Measurements from ENCODE around the gene GOLGA5. TPM values are rescaled to one million over a fixed set of nuclear protein-coding genes. Genes with fewer than 3 reads are reported as not detected.

Gene GOLGA5
- total and polyA plus RNA-seq, 8 donors, result 17.4 to 59.9 (median 33.1) TPM

DNA sequence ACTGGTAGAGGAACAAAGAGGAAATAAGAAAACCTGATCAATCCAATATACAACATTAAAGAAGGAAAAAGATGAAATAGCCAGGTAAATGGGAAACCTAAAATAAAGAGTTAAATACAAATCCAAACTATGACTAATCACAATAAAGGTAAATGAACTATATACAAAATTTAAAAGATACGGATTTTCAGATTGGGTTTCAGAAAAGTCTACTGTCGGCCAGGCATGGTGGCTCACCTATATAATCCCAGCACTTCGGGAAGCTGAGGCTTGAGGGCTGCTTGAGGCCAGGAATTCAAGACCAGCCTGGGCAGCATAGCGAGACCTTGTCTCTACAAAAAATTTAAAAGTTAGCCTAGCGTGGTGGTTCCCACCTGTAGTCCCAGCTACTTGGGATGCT, 89.0 kb downstream of the GOLGA5 start:
- WGBS, 5 donors, result 87 to 94% (median 90%) methylated on average over 5 of the region's 5 CpGs
- TF ChIP-seq, protein P1, sequence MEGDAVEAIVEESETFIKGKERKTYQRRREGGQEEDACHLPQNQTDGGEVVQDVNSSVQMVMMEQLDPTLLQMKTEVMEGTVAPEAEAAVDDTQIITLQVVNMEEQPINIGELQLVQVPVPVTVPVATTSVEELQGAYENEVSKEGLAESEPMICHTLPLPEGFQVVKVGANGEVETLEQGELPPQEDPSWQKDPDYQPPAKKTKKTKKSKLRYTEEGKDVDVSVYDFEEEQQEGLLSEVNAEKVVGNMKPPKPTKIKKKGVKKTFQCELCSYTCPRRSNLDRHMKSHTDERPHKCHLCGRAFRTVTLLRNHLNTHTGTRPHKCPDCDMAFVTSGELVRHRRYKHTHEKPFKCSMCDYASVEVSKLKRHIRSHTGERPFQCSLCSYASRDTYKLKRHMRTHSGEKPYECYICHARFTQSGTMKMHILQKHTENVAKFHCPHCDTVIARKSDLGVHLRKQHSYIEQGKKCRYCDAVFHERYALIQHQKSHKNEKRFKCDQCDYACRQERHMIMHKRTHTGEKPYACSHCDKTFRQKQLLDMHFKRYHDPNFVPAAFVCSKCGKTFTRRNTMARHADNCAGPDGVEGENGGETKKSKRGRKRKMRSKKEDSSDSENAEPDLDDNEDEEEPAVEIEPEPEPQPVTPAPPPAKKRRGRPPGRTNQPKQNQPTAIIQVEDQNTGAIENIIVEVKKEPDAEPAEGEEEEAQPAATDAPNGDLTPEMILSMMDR (IDR thresholded peaks at IDR 0.05), result no peak
- TF ChIP-seq POLR2A (IDR thresholded peaks at IDR 0.05) (no peak), EP300 (IDR thresholded peaks at IDR 0.05) (no peak), POLR2AphosphoS5 (IDR thresholded peaks at IDR 0.05) (no peak)
- intact Hi-C loops (cut with DNase I; ENCODE audit: low total_unique reads), result no loop called here

DNA sequence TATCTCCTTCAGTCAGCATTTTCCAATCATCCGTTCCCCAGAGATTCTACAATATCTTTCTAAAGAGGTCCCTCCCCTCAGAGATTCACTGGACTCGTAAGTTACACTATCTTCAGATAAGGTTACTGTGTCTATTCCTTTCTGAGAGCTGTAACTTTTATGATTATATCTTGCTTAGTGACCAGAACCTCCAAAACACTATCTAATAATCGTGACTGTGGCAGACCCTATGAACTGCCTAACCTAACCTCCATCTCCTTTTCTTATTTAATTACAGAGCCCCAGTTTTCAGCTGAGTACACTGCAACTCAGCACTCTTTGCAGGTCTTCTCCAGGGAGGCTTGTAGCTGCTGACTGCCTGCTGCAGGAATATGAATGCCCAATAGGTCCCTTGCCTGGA, 90.3 kb downstream of the GOLGA5 start:
- Histone ChIP-seq H3K36me3 (no peaks in the 10 kb centered on the region), H3K4me1 (no peaks in the 10 kb centered on the region), H3K27me3 (peaks cover 0 to 62% (median 6%) of the 10 kb centered on the region in 3 donors), H3K4me3 (no peak overlapping the region), H3K9me3 (no peaks in the 10 kb centered on the region), H3K27ac (no peak overlapping the region)
- TF ChIP-seq EP300 (IDR thresholded peaks at IDR 0.05) (no peak), POLR2A (IDR thresholded peaks at IDR 0.05) (no peak), POLR2AphosphoS5 (IDR thresholded peaks at IDR 0.05) (no peak)
- TF ChIP-seq, protein P1 (IDR thresholded peaks at IDR 0.05), result no peak
- DNase-seq, result no peak
- 35 to 55% (median 46%) methylated on average over 3 of the region's 3 CpGs for WGBS, 5 donors
- intact Hi-C loops (cut with DNase I; ENCODE audit: low total_unique reads), result no loop called here

More for the DNA sequence above, 89.0 kb downstream of the GOLGA5 start:
- DNase-seq, result no peak
- Histone ChIP-seq H3K27me3 (peaks cover 0 to 70% (median 12%) of the 10 kb centered on the region in 3 donors), H3K27ac (no peak overlapping the region), H3K9me3 (no peaks in the 10 kb centered on the region), H3K36me3 (no peaks in the 10 kb centered on the region), H3K4me1 (peaks cover 0 to 7% (median 1%) of the 10 kb centered on the region in 4 donors), H3K4me3 (no peak overlapping the region)

DNA sequence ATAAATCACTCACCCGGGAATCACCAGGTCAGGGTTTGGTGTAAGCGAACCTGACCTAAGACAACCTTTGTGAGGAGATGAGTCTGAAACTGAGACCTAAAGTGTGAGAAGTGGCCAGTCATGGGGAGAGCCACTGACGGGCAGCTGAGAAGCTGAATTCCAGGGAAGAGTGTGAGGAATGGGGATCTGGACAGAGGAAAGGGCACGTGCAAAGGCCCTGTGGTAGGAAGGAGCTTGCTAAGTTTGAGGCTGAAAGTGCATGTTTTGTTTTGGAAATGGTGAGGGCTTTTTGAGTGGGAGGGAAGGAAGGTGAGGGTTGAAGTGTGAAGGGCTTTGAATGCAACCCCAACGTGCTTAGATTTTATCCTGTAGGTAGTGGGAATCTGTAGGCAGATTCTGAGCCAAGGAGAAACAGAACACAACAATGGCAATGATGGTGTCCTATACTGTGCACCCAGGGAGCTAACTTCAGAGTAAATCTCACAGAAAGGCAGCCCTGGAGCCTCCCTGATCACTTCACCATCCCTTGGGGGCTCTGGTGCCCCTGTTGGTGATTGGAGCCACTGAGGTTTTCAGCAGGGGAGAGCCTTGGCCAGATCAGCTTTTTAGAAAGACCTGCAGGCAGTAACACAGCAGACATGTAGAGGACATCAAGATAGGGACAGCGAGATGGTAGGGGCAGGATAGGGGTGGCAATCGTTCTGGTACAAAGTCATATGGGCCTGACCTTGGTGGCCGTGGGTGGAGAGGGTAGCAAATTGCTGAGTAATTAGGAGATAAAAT, 91.4 kb downstream of the GOLGA5 start:
- Histone ChIP-seq H3K27ac (no peak overlapping the region), H3K4me3 (no peak overlapping the region), H3K9me3 (no peaks in the 10 kb centered on the region), H3K27me3 (peaks cover 0 to 52% (median 4%) of the 10 kb centered on the region in 3 donors), H3K4me1 (no peaks in the 10 kb centered on the region), H3K36me3 (no peaks in the 10 kb centered on the region)
- TF ChIP-seq EP300 (IDR thresholded peaks at IDR 0.05) (no peak), POLR2A (IDR thresholded peaks at IDR 0.05) (no peak), POLR2AphosphoS5 (IDR thresholded peaks at IDR 0.05) (no peak)
- TF ChIP-seq, protein P1 (IDR thresholded peaks at IDR 0.05), result no peak
- intact Hi-C loops (cut with DNase I; ENCODE audit: low total_unique reads), result no loop called here
- WGBS, 5 donors, result 62 to 72% (median 68%) methylated on average over 8 of the region's 8 CpGs
- DNase-seq, result no peak

DNA sequence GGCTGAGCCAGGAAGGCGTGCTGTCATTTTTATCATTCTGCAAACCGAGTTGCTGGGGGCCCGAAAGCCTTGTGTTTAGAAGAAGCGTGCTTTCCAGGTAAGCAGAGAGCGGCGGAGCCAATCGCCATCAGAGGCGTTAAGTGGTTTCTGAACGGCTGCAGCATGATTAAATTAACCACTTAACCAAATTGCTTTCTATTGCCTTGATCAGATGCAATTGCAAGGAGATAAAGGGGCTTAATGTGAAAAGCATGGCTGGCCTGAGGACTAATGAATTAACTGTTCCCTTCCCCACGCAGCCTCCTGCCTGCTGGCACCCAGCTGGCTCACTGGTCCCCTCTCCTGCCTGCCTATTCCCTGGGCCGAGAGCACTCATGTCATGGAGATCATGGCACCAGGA, 92.2 kb downstream of the GOLGA5 start:
- Histone ChIP-seq H3K9me3 (no peaks in the 10 kb centered on the region), H3K27ac (no peak overlapping the region), H3K36me3 (no peaks in the 10 kb centered on the region), H3K27me3 (peaks cover 0 to 43% (median 3%) of the 10 kb centered on the region in 3 donors), H3K4me3 (no peak overlapping the region), H3K4me1 (no peaks in the 10 kb centered on the region)
- intact Hi-C loops (cut with DNase I; ENCODE audit: low total_unique reads), result no loop called here
- WGBS, 5 donors, result 25 to 38% (median 27%) methylated on average over 11 of the region's 11 CpGs
- peak in 1 of 2 donors; percentile 56 for DNase-seq
- no peak for TF ChIP-seq EP300 (IDR thresholded peaks at IDR 0.05)
- TF ChIP-seq, protein P1 (IDR thresholded peaks at IDR 0.05), result no peak
- TF ChIP-seq POLR2AphosphoS5 (IDR thresholded peaks at IDR 0.05), result no peak
- TF ChIP-seq POLR2A (IDR thresholded peaks at IDR 0.05), result no peak
